Parathyroid adenoma (tissue), 2 donors: Measurements from ENCODE around the gene DROSHA.

ENCODE experiments used
- H2AFZ ChIP-seq: fragments of 300-600 bp; sonication (generic); one replicate; pipeline ENCODE4 v1.7.0; 2017; ENCODE audit warnings: antibody characterized with exemption, mild to moderate bottlenecking
- H3K27ac ChIP-seq: fragments of 300-600 bp; sonication (generic); one replicate; pipeline ENCODE4 v1.7.0; 2017
- H3K27me3 ChIP-seq: fragments of 300-600 bp; sonication (generic); one replicate; pipeline ENCODE4 v1.7.0; 2017; ENCODE audit warnings: low read length; ENCODE audit not compliant: control insufficient read depth, insufficient read depth
- H3K36me3 ChIP-seq: fragments of 300-600 bp; sonication (generic); one replicate; pipeline ENCODE4 v1.7.0; 2017; ENCODE audit warnings: low read length; ENCODE audit not compliant: control insufficient read depth, insufficient read depth
- H3K4me1 ChIP-seq: fragments of 300-600 bp; sonication (generic); one replicate; pipeline ENCODE4 v1.7.0; 2017; ENCODE audit warnings: control low read depth
- H3K4me2 ChIP-seq: fragments of 300-600 bp; sonication (generic); one replicate; pipeline ENCODE4 v1.7.0; 2017; ENCODE audit warnings: low read length
- H3K4me3 ChIP-seq: fragments of 300-600 bp; sonication (generic); one replicate; pipeline ENCODE4 v1.7.0; 2017; ENCODE audit warnings: low read depth, low read length
- H3K79me2 ChIP-seq: fragments of 300-600 bp; sonication (generic); one replicate; pipeline ENCODE4 v1.7.0; 2017; ENCODE audit warnings: control low read depth
- H3K9ac ChIP-seq: fragments of 300-600 bp; sonication (generic); one replicate; pipeline ENCODE4 v1.7.0; 2017; ENCODE audit warnings: mild to moderate bottlenecking
- H3K9me3 ChIP-seq: fragments of 300-600 bp; sonication (generic); one replicate; pipeline ENCODE4 v1.7.0; 2017; ENCODE audit warnings: low read length; ENCODE audit not compliant: control insufficient read depth
- CTCF ChIP-seq: fragments of 300-600 bp; sonication (generic); IDR thresholded peaks from one replicate; pipeline ENCODE4 v1.7.0; 2017; ENCODE audit warnings: antibody characterized with exemption, mild to moderate bottlenecking
- donor health status: primary hyperparathyroidism.

DROSHA gene

GRCh38 chr5:31496301-31496700 is 35.6 kb downstream of the DROSHA start:
- Histone ChIP-seq H3K79me2 (no peaks in the 10 kb centered on the region), H3K36me3 (no peaks in the 10 kb centered on the region)

GRCh38 chr5:31495336-31495735 is 36.6 kb downstream of the DROSHA start:
- H3K9ac ChIP-seq = no peak overlapping the region
- no peak overlapping the region for H3K4me2 ChIP-seq
- no peaks in the 10 kb centered on the region for H3K79me2 ChIP-seq
- no peaks in the 10 kb centered on the region for H3K36me3 ChIP-seq
- H3K27ac ChIP-seq = no peak overlapping the region
- H2AFZ ChIP-seq = no peak overlapping the region
- H3K9me3 ChIP-seq = no peaks in the 10 kb centered on the region
- no peaks in the 10 kb centered on the region for H3K27me3 ChIP-seq
- no peak overlapping the region for H3K4me3 ChIP-seq
- no peaks in the 10 kb centered on the region for H3K4me1 ChIP-seq
- TF ChIP-seq CTCF = no peak

More at GRCh38 chr5:31496301-31496700, 35.6 kb downstream of the DROSHA start:
- Histone ChIP-seq H3K9me3 (no peaks in the 10 kb centered on the region), H3K9ac (no peak overlapping the region), H3K4me2 (no peak overlapping the region), H3K4me3 (no peak overlapping the region), H2AFZ (no peak overlapping the region), H3K27me3 (no peaks in the 10 kb centered on the region), H3K27ac (no peak overlapping the region), H3K4me1 (no peaks in the 10 kb centered on the region)
- TF ChIP-seq CTCF = no peak

GRCh38 chr5:31492869-31493268 is 39.0 kb downstream of the DROSHA start:
- no peaks in the 10 kb centered on the region for H3K36me3 ChIP-seq

GRCh38 chr5:31487506-31487905 is 44.4 kb downstream of the DROSHA start:
- no peaks in the 10 kb centered on the region for H3K4me1 ChIP-seq
- H2AFZ ChIP-seq = no peak overlapping the region
- H3K4me3 ChIP-seq = no peak overlapping the region
- no peaks in the 10 kb centered on the region for H3K36me3 ChIP-seq
- no peak for TF ChIP-seq CTCF
- H3K4me2 ChIP-seq = no peak overlapping the region
- H3K9ac ChIP-seq = no peak overlapping the region
- H3K79me2 ChIP-seq = no peaks in the 10 kb centered on the region
- H3K9me3 ChIP-seq = no peaks in the 10 kb centered on the region
- no peaks in the 10 kb centered on the region for H3K27me3 ChIP-seq
- H3K27ac ChIP-seq = no peak overlapping the region

More at GRCh38 chr5:31492869-31493268, 39.0 kb downstream of the DROSHA start:
- TF ChIP-seq CTCF = no peak
- Histone ChIP-seq H3K27me3 (no peaks in the 10 kb centered on the region), H3K9ac (no peak overlapping the region), H3K4me1 (no peaks in the 10 kb centered on the region), H3K79me2 (no peaks in the 10 kb centered on the region), H2AFZ (no peak overlapping the region), H3K27ac (no peak overlapping the region), H3K4me2 (no peak overlapping the region), H3K9me3 (no peaks in the 10 kb centered on the region), H3K4me3 (no peak overlapping the region)

- H3K4me3 ChIP-seq = no peak overlapping the region
- no peaks in the 10 kb centered on the region for H3K9me3 ChIP-seq
- TF ChIP-seq CTCF = no peak
- H3K9ac ChIP-seq = no peak overlapping the region
- H3K36me3 ChIP-seq = no peaks in the 10 kb centered on the region
- H3K4me1 ChIP-seq = no peaks in the 10 kb centered on the region
- no peaks in the 10 kb centered on the region for H3K79me2 ChIP-seq
- no peak overlapping the region for H3K27ac ChIP-seq
- no peaks in the 10 kb centered on the region for H3K27me3 ChIP-seq
- H2AFZ ChIP-seq = no peak overlapping the region
- no peak overlapping the region for H3K4me2 ChIP-seq
Measured at GRCh38 chr5:31486441-31486840, 45.5 kb downstream of the DROSHA start.
